HG03460 (cell line): ENCODE results near the gene ATP5PF.
A peak's percentile ranks its signal among the peaks of the same experiment; 100 is the strongest.
"Not testable (repeated sequence)": the region's sequence is repeated elsewhere in the genome, so short reads cannot be mapped to it uniquely, and the experiment has no call there.

Source experiments
- ATAC-seq: cut with Tn5 transposase; IDR thresholded peaks from one replicate; pipeline ENCODE4 v1.9.1; 2021; ENCODE audit not compliant: unreplicated experiment

The ATP5PF gene, protein sequence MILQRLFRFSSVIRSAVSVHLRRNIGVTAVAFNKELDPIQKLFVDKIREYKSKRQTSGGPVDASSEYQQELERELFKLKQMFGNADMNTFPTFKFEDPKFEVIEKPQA

DNA sequence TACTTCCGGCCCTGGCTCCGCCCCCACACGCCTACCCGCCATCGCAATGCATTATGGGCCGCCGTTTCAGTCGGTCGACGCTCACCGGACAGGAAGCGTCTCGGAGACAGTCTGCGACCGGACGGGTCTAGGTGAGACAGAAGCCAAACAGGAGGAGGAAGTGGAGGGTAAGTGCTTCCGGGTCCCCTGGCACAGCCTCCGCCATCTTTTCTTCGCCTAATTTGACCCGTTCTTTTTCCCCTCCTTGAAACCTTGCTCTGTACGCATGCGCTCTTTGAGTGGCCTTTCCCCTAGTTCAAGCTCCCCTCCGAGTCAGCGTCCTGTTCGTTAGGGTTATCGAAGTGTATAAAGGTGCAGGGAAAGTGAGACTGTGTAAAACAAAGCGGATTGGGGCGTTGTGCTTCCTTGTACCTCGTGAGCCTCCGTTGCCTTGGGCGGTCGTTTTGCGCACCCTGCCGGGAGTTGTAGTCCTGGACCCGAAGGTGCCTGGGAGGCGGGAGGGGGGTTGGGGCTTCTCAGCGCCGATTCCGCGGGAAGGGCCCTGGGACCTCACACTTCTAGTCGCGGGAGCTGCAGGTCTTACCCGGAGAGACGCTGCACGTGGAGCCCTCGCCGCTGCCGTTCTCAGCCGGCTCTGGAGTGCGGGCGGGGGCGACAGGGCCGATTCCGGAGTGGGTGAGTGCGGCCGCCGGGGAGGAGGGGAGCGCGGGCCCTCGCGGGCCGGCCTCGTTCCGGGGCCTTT lies at the start of gene ATP5PF, which contains the start of gene GABPA:
TSS of gene ATP5PF (minus strand) at position 1 of the 742 bp plus-strand sequence. CDS start 5,110 bp downstream, outside the sequence.
TSS of gene GABPA (plus strand) at position 69 of the 742 bp plus-strand sequence. CDS start 6,627 bp downstream, outside the sequence.
- peak; percentile 89 for ATAC-seq

DNA sequence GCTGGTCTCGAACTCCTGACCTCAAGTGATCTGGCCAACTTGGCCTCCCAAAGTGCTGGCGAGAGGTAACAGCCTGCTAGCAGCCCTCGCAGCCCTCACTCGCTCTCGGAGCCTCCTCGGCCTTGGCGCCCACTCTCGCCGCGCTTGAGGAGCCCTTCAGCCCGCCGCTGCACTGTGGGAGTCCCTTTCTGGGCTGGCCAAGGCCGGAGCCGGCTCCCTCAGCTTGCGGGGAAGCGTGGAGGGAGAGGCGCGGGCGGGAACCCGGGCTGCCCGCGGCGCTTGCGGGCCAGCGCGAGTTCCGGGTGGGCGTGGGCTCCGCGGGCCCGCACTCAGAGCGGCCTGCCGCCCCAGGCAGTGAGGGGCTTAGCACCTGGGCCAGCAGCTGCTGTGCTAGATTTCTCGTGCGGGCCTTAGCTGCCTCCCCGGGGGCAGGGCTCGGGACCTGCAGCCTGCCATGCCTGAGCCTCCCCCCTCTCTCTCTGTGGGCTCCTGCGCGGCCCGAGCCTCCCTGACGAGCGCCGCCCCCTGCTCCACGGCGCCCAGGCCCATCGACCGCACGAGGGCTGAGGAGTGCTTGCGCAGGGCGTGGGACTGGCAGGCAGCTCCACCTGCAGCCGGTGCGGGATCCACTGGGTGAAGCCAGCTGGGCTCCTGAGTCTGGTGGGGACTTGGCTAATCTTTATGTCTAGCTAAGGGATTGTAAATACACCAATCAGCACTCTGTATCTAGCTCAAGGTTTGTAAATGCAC lies 43.6 kb upstream of the ATP5PF start:
- ATAC-seq = not testable (repeated sequence)

DNA sequence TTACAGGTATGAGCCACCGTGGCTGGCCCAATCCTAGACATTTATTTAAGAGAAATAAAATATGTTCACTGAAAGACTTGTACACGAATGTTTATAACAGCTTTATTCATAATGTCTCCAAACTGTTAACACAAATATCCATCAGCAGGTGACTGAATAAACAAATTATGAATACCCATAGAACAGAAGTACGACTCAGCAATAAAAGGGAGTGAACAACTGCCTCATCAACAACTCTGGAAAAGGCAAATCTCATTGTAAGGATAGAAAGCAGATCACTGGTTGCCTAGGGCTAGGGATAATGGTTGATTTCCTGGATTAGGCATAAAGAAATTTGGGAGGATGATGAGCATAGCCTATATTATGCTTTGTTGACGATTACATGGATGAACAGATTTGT lies 41.7 kb upstream of the ATP5PF start:
- ATAC-seq = no peak

DNA sequence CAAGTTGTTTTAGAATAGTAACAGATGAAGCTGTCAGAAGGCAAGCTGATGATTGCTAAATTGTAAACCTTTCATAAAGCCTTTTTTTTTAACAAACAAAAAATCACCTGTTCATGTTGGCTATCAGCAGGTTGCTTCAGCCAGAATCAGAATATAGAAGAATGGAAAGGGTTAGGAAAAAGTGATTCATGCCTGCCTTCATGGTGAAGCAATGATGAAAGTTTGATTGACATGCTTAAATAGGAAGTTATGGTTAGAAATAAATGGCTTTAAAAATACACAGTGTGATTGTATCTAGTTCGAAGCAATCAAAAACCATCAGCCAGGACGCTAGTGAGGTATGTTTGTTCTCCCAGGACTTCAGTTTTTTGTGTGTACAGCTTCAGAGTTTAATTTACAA lies 38.0 kb upstream of the ATP5PF start:
- no peak for ATAC-seq

DNA sequence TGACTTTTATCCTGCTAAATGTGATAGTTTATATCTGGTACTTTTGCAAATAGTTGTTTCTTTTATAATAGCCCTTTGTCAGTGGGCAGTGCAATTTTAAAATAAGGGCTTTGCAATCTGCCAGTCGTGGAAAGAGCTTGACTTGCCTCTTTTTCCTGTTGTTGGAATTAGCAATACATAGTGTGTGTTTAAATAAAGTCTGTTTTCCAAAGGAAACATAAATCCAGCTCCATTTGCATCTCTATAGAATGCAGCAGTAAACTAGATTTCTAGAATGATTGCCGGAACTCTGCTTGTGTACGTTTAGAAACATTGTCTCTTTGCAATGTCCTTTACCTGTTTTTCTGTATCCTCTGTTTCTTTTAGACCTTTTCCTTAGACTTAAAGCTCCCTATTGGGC lies 33.2 kb upstream of the ATP5PF start:
- ATAC-seq = no peak

DNA sequence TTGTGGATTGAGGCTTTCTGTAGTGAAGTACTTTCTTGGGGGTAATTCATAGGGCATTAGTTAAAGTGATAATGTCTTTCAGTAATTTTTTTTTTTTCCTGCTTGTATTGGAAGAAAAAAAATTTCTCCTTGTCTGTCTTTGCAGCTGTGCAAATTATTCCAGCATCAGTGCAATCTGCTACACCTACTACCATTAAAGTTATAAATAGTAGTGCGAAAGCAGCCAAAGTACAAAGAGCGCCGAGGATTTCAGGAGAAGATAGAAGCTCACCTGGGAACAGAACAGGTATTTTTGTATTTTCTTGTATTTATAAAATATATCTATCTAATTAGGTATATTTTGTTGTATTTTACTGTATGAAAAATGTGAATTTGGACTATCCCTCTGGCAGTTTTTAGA lies 29.4 kb upstream of the ATP5PF start:
- no peak for ATAC-seq

DNA sequence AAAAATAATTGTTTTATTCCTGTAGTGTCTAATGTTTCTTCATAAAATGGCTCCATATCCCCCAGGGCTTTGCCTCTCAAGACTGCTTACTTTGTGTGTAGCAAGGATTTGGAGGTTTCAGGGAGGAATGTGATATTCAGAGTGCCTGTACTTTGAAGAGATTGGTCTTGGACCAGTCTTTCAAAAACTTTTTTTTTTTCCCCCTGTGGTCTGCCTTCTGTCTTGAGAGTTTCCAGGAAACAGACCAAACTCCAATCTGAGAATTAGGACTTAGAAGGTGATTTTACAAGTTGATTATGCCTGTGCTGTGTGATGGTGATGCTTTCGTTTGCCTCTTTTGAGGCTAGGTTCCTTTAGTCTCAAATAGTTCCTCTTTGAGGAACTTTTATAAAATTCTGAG lies 26.0 kb upstream of the ATP5PF start:
- no peak for ATAC-seq

DNA sequence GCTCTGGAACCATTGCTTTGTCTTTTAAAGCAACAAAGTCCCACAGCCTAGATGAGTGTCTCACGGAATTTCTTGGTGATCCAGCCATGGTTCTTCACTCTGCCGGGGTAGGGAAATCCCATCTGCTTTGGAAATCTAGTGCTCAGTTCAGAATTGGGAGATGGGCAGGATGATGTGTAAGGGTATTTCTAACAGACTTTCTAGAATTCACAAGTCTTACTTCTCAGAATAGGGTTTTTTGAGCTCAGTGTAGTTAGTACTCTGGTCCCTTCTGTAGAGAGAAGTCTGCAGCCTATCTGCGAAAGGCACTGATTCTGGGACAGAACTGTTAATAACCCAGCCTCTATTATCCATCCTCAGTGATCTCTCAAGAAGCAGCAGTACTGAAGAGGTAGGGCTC lies 25.4 kb upstream of the ATP5PF start:
- ATAC-seq = no peak

DNA sequence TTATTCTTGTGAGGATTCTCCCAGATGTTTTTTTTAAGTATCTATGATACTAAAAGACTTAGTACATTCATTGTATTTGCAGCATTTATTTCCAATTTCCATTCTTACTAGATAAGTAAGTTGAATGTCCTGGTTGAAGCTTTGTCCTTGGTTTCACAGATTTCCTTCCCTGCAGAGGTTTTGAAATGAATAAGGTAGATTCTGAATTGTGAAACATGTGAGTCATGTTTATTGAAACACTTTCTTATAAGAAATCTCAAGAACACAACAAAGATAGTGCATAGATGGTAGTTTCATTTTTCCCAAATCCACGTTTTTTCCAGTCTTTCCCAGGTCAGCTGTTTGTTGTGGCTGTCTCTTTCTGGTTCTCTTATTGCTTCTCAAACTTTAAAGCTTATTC lies 24.9 kb upstream of the ATP5PF start:
- no peak for ATAC-seq

DNA sequence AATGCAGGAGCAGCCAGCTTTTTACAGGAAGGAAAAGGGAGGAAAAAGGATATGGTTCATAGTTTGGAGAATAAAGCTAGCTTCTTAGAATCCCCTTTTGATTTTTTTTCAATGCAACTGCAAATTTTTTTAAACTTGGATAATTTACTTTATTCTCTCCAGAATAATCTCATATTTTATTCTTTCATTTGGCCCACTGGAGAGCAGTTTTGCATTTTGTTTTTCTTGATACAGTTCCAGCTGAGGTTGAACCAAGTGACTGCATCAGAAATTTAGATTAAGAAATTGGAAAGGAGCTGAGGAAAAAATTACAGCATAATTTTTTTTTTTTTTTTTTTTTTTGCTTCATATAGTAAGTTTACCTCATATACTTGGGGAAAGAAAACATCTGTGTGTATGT lies 22.8 kb upstream of the ATP5PF start:
- ATAC-seq = no peak

DNA sequence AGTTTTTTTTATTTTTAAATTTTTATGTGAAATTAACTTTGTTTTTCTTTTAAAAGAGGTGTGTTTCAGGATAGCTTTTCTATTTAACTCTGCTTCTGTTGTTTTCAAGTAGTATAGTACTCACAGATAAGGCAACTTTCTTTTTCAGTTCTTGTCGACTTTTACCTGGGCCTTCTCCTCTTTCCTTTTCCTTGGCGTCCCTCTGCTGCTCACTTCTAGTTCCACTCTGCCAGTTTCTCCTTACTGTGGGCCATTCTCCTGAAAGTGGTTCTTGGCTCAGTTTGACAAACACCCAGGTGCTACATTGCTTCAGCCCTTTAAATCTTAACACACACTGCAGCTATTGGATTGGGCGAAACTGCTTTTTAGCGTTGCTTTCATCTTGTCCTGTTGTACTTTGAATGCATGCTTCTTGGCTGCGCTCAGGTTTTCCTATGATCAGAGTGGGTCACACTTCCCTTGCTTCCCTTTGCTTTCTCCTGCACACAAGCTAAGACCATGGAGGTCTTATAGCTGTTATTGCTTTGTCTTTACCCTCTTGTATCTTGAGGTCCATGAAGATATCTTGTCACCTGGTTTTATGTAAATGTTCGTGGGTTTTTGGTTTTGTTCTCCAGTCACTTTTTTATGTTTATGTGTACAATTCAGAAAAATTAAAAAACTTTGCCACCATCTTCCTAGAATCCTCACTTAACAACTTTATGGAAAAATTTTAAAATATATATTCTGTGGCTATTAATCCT lies 21.7 kb upstream of the ATP5PF start:
- ATAC-seq = no peak

DNA sequence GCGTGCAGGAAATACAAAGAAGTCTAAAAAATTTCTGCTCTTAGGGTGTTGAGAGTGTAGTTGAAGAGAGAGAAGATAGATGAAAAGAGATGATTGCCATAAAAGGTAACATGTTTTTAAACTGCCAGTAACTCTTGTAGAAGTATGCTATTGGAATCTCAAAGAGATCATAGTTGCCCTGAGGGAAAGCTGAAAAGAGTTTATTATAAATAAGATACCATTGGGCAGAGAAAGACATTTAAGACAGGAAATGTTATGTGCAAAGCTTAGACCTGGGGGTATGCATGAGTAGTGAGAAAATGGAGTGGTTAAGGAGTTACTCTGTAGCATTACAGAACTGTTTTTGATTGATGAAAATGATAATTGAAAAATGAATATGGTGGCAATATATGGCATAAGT lies 17.7 kb upstream of the ATP5PF start:
- no peak for ATAC-seq

DNA sequence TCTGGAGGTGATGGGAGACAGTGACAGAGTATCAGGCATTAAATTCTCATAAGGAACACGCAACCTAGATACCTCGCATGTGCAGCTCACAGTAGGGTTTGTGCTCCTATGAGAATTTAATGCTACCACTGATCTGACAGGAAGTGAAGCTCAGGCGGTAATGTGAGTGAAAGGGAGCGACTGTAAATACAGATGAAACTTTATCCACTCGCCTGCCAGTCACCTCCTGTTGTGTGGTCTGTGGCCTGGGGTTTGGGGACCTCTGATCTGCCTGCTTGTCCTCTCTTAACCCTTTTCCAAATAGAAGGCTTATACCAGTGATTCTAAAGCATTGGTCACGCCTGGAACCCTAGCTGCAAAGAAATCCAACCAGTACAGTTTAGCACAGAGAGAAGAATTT lies 15.4 kb upstream of the ATP5PF start:
- no peak for ATAC-seq

DNA sequence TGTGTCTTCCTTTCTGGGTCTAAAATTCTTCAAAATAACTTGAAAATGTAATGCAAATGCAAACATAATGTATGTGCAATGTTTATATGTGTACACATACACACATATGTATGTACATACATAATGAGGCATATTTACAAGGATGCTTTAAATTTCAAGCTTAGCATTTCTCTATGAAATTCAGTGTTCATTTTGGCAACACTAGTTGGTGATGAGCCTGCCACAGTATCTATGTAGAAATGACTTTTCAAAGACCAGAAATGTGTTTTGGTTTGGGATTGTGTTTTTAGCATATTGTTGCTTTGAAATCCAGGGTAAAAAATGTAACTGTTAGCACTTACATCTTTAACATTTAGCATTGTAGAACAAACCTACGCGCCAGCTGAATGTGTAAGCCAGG lies 10.2 kb upstream of the ATP5PF start:
- no peak for ATAC-seq

DNA sequence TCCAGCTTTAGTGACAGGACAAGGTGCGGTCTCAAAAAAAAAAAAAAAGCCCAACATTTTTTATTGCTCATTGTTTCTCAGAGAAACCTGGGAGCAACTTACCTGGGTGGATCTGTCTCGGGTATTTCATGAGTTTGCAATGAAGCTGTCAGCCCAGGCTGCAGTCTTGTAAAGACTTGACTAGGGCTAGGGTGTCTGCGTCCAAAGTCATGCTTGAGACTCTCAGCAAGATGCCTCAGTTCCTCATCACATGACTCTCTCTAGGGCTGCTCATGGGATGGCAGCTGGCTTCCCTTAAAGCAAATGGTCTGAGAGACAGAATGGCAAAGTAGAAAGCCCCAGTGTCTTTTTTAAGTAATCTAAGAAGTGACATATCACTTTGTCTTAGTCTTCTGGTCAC lies 8.2 kb upstream of the ATP5PF start:
- ATAC-seq = no peak

DNA sequence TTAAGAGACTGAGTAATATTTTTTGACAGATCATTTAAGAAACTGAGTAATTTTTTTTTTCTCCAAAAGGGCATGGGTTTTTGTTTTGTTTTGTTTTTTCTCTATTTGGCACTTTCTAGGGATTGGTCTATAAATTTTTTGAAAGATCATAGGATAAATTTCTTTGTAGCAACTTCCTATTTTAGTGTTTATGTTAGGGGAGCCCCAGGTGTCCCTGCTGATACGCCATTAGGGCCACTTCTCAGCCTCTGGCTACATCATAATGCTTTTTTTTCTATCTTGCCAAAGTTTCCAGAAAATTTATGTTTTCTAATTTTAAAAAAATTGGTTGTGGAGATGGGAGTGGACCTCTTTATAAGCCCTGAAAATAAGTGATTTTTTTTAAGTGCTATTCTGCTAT lies 2.7 kb upstream of the ATP5PF start:
- ATAC-seq = no peak

DNA sequence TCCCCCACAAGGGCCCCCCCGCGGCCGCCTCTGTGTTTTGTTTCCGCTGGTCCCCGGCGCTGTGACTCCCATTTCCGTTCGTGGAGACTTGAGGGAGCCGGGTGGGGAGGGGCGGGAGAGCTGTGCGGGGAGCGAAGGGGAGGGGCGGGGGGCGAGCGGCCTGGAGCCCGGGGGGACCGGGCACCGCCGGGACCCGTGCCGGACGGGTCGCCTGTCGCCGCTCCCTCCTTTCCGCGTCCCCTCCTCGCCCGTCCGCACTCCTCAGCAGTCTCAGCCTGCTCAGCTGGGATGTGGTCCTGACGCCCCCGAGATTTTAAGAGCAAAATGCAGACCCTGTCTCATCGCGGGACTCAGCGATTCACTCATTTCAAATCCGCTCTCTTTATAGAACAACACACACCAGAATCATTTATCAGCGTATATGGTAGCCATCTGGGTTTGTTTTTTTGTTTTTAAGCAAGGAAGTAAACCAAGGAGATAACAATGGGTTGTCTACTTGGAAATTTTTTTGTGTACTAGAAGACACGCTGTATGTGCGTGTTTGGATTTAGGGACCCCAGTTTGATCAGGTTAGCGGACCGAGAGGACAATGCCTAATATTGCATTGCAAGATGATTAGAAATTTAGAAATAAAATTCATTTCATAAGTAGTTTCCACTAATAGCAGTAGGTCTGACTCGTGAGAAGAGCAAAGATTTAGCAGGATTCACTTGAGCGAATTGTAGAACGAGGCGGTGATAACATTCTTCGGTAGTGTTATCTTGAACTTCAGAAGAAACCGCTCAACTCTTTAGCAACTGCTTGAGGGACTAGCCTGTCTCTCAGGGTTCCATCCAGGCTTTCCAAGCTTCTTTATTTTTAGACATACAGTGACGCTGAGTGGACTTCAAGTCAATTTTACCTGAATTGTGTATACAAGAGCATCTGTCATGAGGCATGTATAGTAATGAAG lies 1.2 kb upstream of the ATP5PF start:
- ATAC-seq = peak; percentile 19

DNA sequence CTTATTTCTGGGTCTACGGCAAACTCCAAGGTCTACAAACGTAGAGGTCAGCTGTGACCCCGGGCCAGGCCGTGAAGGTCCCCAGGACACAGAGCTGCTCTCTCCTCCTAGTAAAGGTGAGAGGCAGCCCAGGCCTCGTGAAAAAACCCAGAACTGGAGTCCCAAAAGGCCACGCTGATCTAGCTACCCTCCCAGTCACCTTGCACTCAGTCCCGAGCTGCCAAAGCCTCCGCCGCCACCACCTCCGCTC lies 125 bp downstream of the ATP5PF start:
- no peak for ATAC-seq

DNA sequence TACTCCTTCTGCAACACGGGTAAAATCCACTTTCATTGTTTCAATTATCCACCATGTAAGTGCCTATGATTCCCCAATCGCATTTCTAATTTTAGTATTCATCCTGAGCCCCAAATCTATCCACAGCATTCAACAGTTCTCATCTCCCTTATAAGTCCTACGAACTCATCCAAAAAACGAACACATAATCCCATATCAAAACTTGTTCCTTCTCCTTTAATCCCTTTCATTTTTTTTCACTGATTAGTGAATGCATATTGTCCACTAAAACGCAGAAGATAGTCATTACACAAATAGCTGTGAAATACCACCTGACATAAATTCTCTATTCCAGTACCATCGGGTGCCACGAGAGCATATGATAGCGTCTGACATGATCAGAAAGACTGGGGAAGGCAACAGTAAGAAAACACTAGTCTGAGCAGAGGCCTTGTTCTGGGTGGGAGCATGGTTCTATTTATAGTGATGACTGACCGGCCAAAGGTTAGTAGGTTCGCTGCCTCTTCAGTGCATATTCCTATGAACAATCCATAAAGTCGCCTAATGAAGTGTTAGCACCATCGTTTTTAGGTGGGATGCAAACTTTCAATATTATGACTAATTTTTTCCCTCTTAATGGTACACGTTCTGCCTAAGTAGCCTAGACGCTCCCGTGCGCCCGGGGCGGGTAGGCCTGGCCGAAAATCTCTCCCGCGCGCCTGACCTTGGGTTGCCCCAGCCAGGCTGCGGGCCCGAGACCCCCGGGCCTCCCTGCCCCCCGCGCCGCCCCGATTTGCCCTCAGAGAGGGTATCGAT lies 648 bp downstream of the ATP5PF start:
- ATAC-seq = peak; percentile 12
